Skin epidermis (tissue), 12 donors: ENCODE results near the gene SUMO3.
A peak's percentile ranks its signal among the peaks of the same experiment; 100 is the strongest.

Source experiments
- H3K27ac ChIP-seq, 21 experiments: fragments of 200-600 bp; sonication (generic) in 11 of 21; one replicate each; pipeline ENCODE4 v1.5.0; 2020; ENCODE audit warnings: mild to moderate bottlenecking in 3 of 21, inconsistent platforms in 2 of 21, moderate library complexity in 2 of 21
- H3K4me3 ChIP-seq, 7 experiments: fragments of 200-600 bp; sonication (generic) in 2 of 7; one replicate each; pipeline ENCODE4 v1.5.0; 2020; ENCODE audit warnings: inconsistent platforms in 2 of 7, mild to moderate bottlenecking in 2 of 7, moderate library complexity in 1 of 7

SUMO3 gene

DNA sequence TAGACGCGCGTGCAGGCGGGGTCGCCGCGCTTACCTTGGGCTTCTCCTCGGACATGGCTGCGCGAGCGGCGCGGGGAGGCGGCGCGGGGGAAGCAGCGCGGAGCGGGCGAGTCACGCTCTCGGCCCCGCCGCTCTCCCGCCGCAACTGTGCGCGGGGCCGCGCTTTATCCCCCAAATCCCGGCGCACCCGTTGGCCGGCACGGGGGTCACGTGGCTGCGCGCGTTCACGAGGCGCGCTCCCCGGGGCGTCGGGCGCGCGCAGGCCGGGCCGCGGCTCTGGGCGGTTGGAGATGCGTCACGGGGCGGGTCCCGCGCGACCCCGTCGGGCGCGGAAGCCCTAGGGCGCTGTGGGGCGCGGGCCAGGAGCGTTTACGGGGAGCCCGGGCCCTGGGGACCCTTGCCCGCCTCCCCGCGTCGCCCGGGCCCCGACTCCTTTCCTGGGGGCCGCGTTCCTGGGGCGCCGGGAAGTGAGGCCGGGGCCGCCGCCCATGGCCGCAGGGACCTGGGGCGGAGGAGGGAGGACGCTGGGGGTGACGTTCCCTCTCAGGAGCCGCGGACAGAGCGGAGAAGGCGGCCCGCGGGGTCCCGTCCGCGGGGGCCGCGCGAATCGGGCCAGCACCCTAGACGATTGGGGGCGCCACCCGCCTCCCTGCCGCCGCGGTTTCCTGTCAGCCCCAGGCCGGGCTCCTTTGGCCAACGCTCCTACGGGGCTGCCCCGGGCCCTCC, at the start of gene SUMO3:
SUMO3 (minus strand) TSS at position 149 of the 726 bp plus-strand sequence; CDS start at position 55, 94 bp downstream.
- Histone ChIP-seq H3K4me3 (peak within 1 kb of the TSS; percentile 60 to 84 (median 63)), H3K27ac (peak within 1 kb of the TSS; percentile 81 to 98 (median 93))

DNA sequence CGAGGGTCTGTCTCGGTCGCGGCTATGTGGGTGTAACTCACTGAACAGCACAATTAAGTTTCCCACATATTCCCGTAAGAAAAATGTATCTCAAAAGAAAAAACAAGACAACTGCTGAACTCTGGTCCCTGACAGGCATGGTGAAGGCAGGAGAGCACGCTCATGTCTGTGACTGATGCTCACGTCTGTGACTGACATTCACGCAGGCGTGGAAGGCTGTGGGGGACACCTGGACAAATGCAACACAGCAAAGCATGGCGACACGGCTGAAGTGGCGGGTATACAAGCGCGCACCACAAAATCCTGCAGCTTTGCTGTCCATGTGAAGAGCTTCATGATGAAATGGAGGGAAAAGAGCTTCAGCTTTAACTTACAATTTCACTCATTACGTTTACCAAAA, 49.6 kb upstream of the SUMO3 start:
- Histone ChIP-seq H3K27ac (peak overlapping the region in 1 of 21 experiments; percentile 82), H3K4me3 (no peak overlapping the region)

DNA sequence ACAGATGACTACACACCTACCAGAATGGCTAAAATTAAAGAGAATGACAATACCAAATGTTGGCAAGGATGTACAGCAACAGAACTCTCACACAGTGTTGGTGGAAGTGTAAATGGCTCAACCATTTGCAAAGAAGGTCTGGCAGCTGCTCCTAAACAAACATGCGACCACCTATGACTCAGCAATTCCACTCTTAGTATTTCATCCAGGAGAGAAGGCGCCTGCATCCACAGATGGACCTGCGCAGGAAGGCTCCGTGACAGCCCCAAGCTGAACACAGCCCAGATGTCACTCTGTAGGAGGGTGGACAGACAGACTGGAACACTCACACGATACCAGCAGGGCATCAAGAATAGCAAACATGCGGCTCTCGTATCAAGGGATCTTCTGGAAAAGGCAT, 48.9 kb upstream of the SUMO3 start:
- Histone ChIP-seq H3K4me3 (no peak overlapping the region), H3K27ac (peak overlapping the region in 1 of 21 experiments; percentile 14)

- H3K4me3 ChIP-seq: no peak overlapping the region
- peak overlapping the region in 6 of 21 experiments; percentile 6 to 60 (median 26) for H3K27ac ChIP-seq
Measured at GRCh38 chr21:44865561-44866280, 47.9 kb upstream of the SUMO3 start.

- Histone ChIP-seq H3K4me3 (no peak overlapping the region), H3K27ac (no peak overlapping the region)
Measured at GRCh38 chr21:44862869-44863685, 45.2 kb upstream of the SUMO3 start.

- H3K4me3 ChIP-seq: no peak overlapping the region
- H3K27ac ChIP-seq: peak overlapping the region in 2 of 21 experiments; percentile 42 to 50
Measured at GRCh38 chr21:44858791-44859190, 40.9 kb upstream of the SUMO3 start.

- peak overlapping the region in 3 of 21 experiments; percentile 31 to 50 (median 42) for H3K27ac ChIP-seq
- H3K4me3 ChIP-seq: no peak overlapping the region
Measured at GRCh38 chr21:44858291-44858690, 40.4 kb upstream of the SUMO3 start.

GRCh38 chr21:44857127-44857892, 39.4 kb upstream of the SUMO3 start:
- no peak overlapping the region for H3K27ac ChIP-seq
- no peak overlapping the region for H3K4me3 ChIP-seq

DNA sequence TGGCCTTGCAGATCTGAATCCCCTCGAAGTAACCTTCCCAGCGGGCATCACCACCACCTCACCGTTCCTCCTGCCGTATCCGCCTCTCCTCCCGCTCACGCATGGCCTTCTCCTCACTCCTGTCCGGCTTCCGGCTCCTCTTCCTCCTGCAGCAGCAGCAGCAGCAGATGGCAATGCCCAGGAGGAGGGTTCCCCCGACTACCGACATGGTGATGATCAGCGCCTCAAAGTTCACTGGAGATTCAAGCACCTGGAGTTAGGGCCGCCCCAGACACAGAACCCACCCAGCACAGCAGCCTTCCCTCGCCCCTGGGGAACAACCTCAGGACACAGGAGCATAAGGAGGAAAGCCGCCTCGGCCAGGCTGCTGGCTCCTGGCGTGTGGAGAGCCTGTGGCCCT, 38.3 kb upstream of the SUMO3 start:
- Histone ChIP-seq H3K27ac (no peak overlapping the region), H3K4me3 (no peak overlapping the region)

DNA sequence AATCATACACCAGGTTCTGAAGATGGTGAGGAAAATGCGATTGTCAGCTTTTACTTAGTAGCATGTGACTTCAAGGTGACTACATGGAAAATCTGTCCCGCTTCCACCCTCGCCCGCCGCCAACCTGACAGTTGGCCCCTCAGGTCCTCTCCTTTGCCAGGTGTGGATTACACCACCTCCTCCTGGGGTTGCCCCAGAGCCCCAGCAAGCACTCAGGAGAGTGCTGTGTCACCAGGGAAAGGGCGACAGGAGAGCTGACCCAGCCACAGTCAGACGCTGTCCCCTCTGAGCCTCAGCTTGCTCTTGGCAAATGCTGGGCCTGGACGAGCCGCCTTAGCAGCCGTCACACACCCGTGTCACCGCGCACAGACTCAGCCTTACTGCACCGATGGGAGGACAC, 37.7 kb upstream of the SUMO3 start:
- Histone ChIP-seq H3K27ac (no peak overlapping the region), H3K4me3 (no peak overlapping the region)

DNA sequence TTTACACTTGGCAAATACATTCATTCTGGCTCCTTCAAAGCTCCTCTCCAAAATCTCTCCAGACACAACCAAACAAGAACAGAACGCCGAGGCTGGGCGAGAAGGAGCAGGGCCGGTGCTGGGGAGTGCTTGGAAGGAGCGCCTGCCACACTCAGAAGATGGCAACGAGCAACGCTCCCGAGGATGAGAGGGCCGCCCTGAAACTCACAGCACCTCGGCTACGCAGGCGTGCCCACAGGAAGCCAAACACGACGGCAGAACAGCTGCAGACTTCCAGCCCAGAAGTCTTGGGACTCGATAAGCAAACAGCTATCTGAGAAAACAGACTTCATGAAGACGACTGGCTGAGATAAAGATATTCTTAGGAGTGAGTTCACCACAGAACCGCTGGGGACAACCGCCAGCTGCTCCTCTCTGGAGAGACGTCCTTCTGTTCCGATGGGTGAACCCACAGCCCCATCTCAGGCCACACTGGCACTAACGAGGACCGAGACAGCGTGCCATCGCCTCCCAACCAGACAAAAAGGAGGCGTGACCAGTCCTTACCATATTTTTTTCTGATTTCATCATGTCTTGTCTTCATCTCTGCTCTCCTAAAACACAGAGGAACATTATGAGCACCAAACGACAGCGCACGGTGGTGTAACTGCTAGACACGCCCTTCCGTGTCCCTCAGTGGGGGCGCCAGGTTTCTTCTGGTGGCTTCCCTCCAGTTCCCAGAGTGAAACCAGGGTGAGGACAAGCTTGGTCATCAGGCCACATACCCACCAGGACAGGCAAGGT, 37.0 kb upstream of the SUMO3 start:
- H3K4me3 ChIP-seq: no peak overlapping the region
- no peak overlapping the region for H3K27ac ChIP-seq

DNA sequence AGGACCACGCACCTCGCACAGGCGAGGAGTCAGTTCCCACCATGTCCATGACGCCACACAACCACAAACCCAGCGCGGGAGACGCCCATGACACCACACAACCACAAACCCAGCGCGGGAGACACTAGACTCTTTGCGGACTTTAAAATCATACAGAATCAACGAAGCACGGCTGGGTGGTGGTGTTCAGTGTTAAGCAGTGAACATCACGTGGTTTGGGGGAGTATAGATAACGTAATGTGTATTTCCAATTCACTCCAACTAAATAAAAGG, 36.5 kb upstream of the SUMO3 start:
- H3K27ac ChIP-seq: no peak overlapping the region
- no peak overlapping the region for H3K4me3 ChIP-seq

GRCh38 chr21:44853601-44854390, 35.9 kb upstream of the SUMO3 start:
- H3K27ac ChIP-seq: no peak overlapping the region
- H3K4me3 ChIP-seq: no peak overlapping the region

- no peak overlapping the region for H3K27ac ChIP-seq
- no peak overlapping the region for H3K4me3 ChIP-seq
Measured at GRCh38 chr21:44850905-44851657, 33.2 kb upstream of the SUMO3 start.

- Histone ChIP-seq H3K27ac (no peak overlapping the region), H3K4me3 (no peak overlapping the region)
Measured at GRCh38 chr21:44850208-44850800, 32.4 kb upstream of the SUMO3 start.

- H3K27ac ChIP-seq: no peak overlapping the region
- no peak overlapping the region for H3K4me3 ChIP-seq
Measured at GRCh38 chr21:44849616-44850130, 31.8 kb upstream of the SUMO3 start.
